AG10803 (cell line): Measurements from ENCODE around the gene ZSWIM8.

ENCODE experiments used
- DNase-seq: peaks from one replicate; pipeline ENCODE4 v3.0.0; 2010; ENCODE audit warnings: low read depth
- H3K4me3 ChIP-seq: 2 replicates; pipeline ENCODE4 v1.5.1; 2011; ENCODE audit warnings: mild to moderate bottlenecking, low read length, control low read depth
- CTCF ChIP-seq: conservative IDR thresholded peaks from 2 replicates; pipeline ENCODE4 v1.5.1; 2011; ENCODE audit warnings: mild to moderate bottlenecking, low read length, control low read depth, inconsistent platforms

The ZSWIM8 gene

GRCh38 chr10:73813333-73813732, 27.9 kb downstream of the ZSWIM8 start:
- no peak for TF ChIP-seq CTCF
- no peak overlapping the region for H3K4me3 ChIP-seq
- no peak for DNase-seq

GRCh38 chr10:73814276-73814895, 29.0 kb downstream of the ZSWIM8 start:
- H3K4me3 ChIP-seq: no peak overlapping the region
- TF ChIP-seq CTCF: no peak
- DNase-seq: no peak

GRCh38 chr10:73814896-73815718, 29.7 kb downstream of the ZSWIM8 start:
- H3K4me3 ChIP-seq: no peak overlapping the region
- no peak; the same call in 1 of the 2 replicates for TF ChIP-seq CTCF
- no peak for DNase-seq

GRCh38 chr10:73815719-73816030, 30.3 kb downstream of the ZSWIM8 start:
- no peak overlapping the region for H3K4me3 ChIP-seq
- no peak for DNase-seq
- TF ChIP-seq CTCF: no peak

- TF ChIP-seq CTCF: no peak
- DNase-seq: no peak
- no peak overlapping the region for H3K4me3 ChIP-seq
These were observed 31.7 kb downstream of the ZSWIM8 start for GRCh38 chr10:73816917-73817729.

GRCh38 chr10:73817826-73818225, 32.4 kb downstream of the ZSWIM8 start:
- no peak overlapping the region for H3K4me3 ChIP-seq
- no peak for DNase-seq
- no peak for TF ChIP-seq CTCF
